Uterus (tissue), 2 donors: ENCODE measurements around the gene ARAP1.

Experiments used
- CTCF ChIP-seq, 4 experiments: fragments of 200-600 bp in 2 of 4; fragments of 450-650 bp in 2 of 4; sonication (generic) in 2 of 4; IDR thresholded peaks; one replicate each; pipeline ENCODE4 v1.5.1; 2016 to 2019; ENCODE audit warnings: antibody characterized with exemption in 4 of 4, mild to moderate bottlenecking in 2 of 4, moderate library complexity in 1 of 4
- POLR2A ChIP-seq, 2 donors: fragments of 450-650 bp; IDR thresholded peaks; one replicate each; pipeline ENCODE4 v1.6.1; 2016; ENCODE audit warnings: antibody characterized with exemption in 2 of 2, mild to moderate bottlenecking in 1 of 2, moderate library complexity in 1 of 2

- no peak for TF ChIP-seq CTCF (IDR thresholded peaks at IDR 0.05)
- TF ChIP-seq POLR2A (IDR thresholded peaks at IDR 0.05) = no peak
Observed at GRCh38 chr11:72676861-72677341, 75.3 kb downstream of the ARAP1 start.
